Rectal smooth muscle tissue (tissue), 1 donor: ENCODE results near the gene MCM3AP.
A peak's percentile ranks its signal among the peaks of the same experiment; 100 is the strongest.

ENCODE experiments used
- H3K27ac ChIP-seq: one replicate; pipeline ENCODE4 v1.7.0; 2013; ENCODE audit warnings: low read depth, low read length, inconsistent platforms
- H3K27me3 ChIP-seq: one replicate; pipeline ENCODE4 v1.7.0; 2013; ENCODE audit warnings: low read length; ENCODE audit not compliant: control insufficient read depth, insufficient read depth
- H3K36me3 ChIP-seq: one replicate; pipeline ENCODE4 v1.7.0; 2013; ENCODE audit warnings: low read length; ENCODE audit not compliant: control insufficient read depth, insufficient read depth
- H3K4me1 ChIP-seq: one replicate; pipeline ENCODE4 v1.7.0; 2013; ENCODE audit warnings: low read length; ENCODE audit not compliant: control insufficient read depth, insufficient read depth
- H3K4me3 ChIP-seq: one replicate; pipeline ENCODE4 v1.7.0; 2013; ENCODE audit warnings: low read length
- H3K9ac ChIP-seq: one replicate; pipeline ENCODE4 v1.7.0; 2013; ENCODE audit warnings: low read length

MCM3AP gene

DNA sequence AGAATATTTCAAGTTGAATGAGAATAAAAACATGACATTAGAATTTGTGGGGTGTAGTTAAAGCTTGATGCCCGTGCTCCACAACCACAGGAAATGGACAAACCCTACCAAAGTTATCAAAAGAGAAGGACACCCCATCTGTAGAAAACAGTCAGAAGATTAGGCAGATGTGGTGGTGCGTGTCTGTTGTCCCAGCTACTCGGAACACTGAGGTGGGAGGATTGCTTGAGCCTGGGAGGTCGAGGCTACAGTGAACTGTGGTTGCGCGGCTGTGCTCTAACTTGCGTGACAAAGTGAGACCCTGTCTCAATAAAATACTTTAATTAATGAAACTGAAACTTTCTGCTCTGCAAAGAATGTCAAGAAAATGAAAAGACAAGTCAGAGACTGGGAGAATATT, 99.7 kb downstream of the MCM3AP start:
- peaks cover 3% of the 10 kb centered on the region for H3K36me3 ChIP-seq
- H3K27ac ChIP-seq = peak overlapping the region; percentile 92
- H3K4me1 ChIP-seq = no peaks in the 10 kb centered on the region
- H3K4me3 ChIP-seq = no peak overlapping the region
- no peak overlapping the region for H3K9ac ChIP-seq
- H3K27me3 ChIP-seq = no peaks in the 10 kb centered on the region
